GM23248 (cell line): ENCODE data around the gene GDF3.
"Not testable (repeated sequence)": the region's sequence is repeated elsewhere in the genome, so short reads cannot be mapped to it uniquely, and the experiment has no call there.

ENCODE experiments used
- EZH2 ChIP-seq: fragments of 200-600 bp; sonication (generic); IDR thresholded peaks from 2 replicates; pipeline ENCODE4 v1.6.1; 2018; ENCODE audit warnings: antibody characterized with exemption, mild to moderate bottlenecking; ENCODE audit not compliant: insufficient read depth, poor library complexity, severe bottlenecking
- EZH2phosphoT487 ChIP-seq: fragments of 200-600 bp; sonication (generic); IDR thresholded peaks from 2 replicates; pipeline ENCODE4 v1.6.1; 2018; ENCODE audit warnings: antibody characterized with exemption, moderate library complexity, mild to moderate bottlenecking, low read depth; ENCODE audit not compliant: insufficient read depth

GRCh38 chr12:7640123-7640995, 55.2 kb downstream of the GDF3 start:
- TF ChIP-seq EZH2phosphoT487, EZH2: not testable (repeated sequence)
